Ramos (cell line): ENCODE data around the gene ASCC3.
"Not testable (repeated sequence)": the region's sequence is repeated elsewhere in the genome, so short reads cannot be mapped to it uniquely, and the experiment has no call there.

Experiments used
- in situ Hi-C: fragments of 300-500 bp; cut with MboI; formaldehyde crosslinking; loops from one replicate; pipeline ENCODE4 v1.14.3; 2022; ENCODE audit warnings: low sequenced_read_pairs; ENCODE audit not compliant: unreplicated experiment

The ASCC3 gene

DNA sequence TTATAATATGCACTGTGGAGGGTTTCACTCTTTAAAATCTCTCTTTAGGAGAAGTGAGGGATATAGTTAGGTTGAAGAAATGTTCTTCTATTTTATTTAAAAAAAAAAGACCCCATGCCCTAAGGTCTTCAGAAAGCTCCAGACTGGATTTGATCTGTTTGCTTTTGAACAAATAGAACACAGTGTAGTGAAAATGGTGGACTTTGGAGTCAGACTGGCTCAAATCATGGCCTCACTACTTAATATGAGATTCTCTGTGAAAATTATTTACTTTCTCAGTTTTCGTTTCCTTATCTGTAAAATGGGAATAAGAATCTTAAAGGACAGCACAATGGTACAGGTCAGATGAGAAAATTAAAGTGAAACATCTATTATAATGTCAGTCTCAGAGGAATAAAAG lies 203.9 kb downstream of the ASCC3 start:
- in situ Hi-C loops: no loop called here

DNA sequence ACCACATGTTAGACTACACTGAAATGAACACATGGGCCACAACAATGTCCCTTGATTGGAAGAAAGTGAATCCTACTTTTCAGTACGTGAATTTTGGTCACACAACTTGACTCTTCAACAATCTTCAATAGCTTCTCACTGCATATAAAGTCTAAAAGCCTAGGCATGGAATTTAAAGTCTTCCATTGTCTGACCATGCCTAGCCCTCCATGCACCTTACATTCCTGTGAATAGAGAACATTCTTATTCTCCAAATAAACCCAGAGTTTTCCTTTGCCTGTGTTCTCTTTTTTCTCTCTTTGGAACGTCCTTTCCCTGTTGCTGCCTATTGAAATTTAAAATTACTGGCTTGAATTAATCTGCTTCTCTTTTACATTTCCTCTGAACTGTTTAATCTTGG lies 207.5 kb downstream of the ASCC3 start:
- in situ Hi-C loops: no loop called here

DNA sequence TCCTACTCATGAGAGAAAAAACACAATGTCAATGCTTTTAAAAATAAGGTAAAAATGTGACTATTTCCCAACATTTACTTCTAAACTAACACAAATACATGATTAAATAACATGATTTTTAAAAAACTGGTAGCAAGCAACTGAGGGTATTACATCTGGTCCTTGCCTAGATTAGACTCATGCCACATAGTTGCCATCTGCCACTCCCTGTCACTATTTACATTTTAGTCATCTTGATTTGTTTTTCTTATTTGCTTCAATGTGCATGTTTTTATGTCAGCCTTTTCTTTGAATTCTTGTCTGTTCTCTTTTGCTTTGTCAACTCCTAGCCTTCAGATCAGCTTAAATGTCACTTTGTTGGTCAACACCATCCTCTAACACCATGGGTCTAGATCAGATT lies 209.4 kb downstream of the ASCC3 start:
- in situ Hi-C loops: no loop called here

DNA sequence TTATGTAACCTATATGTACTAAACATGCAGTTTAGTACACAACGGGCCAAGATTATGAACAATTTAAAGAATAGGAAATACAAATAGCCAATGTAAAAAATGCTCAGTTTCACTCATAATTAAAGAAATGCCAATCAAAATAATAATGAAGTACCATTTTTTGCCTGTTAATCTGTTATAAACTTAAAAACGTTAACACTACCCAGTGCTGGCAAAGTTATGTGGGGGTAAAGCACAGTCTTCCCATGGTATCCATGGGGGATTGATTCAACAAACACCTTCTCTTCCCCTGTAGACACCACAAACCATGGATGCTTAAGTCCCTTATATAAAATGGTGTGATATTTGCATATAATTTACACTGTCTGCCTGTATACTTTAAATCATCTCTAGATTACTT lies 211.1 kb downstream of the ASCC3 start:
- in situ Hi-C loops: no loop called here

DNA sequence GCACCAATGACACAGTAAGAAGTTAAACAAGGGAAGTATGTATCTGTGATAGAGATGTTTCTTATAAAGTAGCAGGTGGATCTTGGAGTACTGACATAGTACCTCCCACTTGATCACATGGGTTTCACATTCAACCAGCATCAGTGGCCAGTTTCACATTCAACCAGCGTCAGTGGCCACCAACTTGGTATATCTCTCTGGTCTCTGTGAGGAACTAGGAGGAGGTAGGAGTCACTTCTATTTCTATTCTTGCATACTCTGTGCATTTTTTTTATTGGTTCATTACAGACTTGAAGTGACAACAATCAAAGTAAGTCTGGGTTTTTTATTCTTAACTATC lies 216.1 kb downstream of the ASCC3 start:
- in situ Hi-C loops: loop anchor here (10.0 kb wide), 1 partner anchor 550 kb away; no protein-coding TSS in a partner anchor

DNA sequence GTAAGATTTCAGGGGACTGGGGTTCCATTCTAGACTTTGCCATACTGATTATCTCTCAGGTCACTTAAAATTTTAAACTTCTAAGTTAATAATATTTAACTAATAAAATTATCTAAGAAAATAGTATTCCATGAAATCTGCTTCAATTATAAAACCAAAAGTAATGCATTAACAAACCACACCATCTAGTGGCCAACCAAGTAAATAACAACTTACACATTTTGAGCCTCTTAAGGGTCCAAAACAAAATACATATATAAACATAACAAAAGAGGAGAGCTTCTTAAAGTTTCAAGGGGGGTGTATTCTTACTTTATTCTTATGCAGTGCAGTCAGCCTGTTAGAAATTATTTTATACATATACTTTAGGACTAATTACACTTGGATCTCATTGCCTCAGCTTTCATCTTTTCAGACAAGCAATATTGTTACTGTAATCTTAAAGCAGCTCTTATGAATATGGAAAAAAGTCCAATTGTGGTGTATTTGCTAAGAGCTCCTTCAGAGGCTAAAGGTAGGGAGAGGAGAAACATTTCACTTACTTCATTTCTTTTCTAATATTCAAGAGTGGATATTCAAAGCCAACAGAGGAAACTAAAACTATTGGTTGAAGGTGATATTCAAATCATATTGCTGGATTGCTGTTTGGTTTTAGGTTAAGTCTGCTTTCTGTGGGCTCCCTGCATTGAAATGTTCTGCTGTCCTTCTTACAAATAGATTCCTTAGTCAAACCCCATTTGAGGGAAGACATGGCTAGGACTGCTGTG lies 216.7 kb downstream of the ASCC3 start:
- in situ Hi-C loops: loop anchor here (10.0 kb wide), 1 partner anchor 550 kb away; no protein-coding TSS in a partner anchor

DNA sequence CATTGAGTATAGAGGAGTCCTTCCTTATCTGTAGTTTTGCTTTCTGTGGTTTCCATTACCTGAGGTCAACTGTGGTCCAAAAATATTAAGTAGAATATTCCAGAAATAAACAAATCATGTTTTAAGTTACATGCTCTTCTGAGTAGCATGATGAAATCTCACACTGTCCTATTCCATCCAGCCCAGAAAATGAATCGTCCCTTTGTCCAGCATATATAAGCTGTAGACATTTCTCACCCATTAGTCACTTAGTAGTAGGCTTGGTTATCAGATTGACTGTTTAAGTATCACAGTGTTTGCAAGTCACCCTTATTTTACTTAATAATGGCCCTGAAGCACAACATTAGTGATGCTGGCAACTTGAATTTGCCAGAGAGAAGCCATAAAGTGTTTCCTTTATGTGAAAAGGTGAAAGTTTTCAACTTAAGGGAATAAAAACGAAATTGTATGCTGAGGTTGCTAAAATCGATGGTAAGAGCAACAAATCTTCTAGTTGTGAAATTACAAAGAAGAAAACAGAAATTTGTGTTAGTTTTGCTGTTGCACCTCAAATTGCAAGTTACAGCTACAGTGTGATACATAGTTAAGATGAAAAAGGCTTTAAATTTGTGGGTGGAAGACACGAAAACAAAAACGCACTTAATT lies 217.8 kb downstream of the ASCC3 start:
- in situ Hi-C loops: loop anchor here (10.0 kb wide), 1 partner anchor 549 kb away; no protein-coding TSS in a partner anchor

DNA sequence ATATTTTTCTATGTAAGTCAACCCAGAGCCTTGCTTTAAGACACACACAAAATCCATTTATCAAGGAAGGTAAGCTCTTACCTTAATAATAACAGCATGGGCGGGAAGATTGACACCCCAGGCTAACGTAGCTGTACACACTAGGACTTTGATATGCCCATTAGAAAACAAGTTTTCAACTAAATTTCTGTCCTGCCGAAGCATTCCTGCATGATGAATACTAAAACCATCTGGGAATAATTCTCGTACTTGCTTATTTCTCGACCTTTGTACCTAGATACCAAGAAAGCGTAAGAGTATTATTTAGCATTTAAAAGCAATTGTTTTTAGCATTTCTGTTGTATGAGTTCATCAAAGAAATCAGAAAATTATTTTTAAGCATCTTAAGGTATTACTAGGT lies 218.9 kb downstream of the ASCC3 start:
- in situ Hi-C loops: loop anchor here (10.0 kb wide), 1 partner anchor 547 kb away; no protein-coding TSS in a partner anchor

DNA sequence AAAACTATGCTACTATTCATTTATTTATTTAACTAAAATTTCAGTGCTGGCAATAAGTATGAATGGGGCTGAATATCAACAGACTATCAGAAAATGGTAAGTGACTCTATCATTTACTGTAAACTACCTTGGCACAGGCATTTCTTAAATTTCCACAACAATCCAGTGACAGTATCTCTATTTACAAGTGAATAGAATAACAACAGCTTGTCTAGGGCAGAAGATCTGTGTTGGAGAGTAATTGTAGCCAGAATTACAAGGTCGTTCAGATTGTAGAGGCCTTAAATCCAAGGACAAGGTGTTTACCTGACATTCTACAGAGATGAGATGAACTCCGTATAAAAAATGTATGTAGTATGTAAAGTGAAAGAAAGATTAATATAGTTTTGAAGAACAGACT lies 222.6 kb downstream of the ASCC3 start:
- in situ Hi-C loops: no loop called here

DNA sequence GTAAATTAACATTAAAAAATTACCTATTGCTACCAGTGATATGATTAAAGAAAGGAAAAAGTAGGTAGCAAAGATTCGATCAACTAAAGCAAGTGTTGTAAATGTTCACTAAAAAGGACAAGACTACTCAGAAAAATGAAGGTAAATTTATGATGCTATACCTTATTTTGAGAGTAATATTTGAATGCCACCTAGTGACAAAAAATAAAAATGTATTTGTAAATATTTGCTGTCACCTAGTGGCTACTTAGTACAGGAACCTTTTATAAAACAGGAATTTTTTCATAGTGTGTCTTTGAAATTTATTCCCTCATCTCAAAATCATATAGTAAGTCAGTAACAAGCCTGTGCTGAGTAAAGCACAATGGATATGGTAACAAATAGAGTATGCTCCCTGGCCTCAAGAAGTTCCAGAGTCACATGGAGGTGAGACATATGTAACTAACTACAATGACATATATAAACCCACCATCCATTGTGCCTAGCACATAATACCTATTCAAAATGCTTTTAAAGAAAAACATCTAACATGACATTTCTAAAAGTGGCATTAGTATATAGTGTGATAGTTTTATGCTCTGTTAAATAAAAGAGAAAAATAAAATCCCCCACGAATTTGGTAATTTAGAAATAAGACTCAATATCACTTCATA lies 223.3 kb downstream of the ASCC3 start:
- in situ Hi-C loops: no loop called here

DNA sequence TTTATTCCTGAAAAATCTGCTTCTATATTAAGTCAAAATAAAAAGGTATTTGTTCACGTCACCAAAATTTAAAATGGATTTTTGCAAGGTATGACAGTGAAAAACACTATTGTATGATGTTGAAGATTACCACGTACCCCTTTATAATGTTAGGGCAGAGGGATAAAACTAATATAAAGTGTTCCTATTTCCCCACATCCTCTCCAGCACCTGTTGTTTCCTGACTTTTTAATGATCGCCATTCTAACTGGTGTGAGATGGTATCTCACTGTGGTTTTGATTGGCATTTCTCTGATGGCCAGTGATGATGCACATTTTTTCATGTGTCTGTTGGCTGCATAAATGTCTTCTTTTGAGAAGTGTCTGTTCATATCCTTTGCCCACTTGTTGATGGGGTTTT lies 240.0 kb downstream of the ASCC3 start:
- in situ Hi-C loops: not testable (repeated sequence)

DNA sequence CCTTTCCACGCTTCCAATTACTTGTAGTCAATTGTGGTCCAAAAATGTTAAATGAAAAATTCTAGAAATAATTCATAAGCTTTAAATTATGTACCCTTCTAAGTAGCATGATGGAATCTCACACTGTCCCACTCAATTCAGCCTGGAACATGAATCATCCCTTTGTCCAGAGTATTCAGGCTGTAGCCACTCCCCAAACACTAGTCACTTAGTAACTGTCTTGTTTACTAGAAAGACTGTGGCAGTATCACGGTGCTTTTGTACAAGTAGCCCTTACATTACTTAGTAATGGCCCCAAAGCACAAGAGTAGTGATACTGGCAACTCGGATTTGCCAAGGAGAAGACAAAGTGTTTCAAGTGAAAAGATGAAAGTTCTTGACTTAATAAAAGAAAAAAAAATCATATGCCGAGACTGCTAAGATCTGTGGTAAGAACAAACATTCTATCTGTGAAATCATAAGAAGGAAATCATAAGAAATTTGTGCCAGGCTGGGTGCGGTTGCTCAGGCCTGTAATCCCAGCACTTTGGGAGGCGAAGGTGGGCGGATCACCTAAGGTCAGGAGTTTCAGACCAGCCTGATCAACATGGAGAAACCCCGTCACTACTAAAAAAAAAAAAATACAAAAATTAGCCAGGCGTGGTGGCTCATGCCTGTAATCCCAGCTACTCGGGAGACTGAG lies 247.9 kb downstream of the ASCC3 start:
- in situ Hi-C loops: no loop called here

DNA sequence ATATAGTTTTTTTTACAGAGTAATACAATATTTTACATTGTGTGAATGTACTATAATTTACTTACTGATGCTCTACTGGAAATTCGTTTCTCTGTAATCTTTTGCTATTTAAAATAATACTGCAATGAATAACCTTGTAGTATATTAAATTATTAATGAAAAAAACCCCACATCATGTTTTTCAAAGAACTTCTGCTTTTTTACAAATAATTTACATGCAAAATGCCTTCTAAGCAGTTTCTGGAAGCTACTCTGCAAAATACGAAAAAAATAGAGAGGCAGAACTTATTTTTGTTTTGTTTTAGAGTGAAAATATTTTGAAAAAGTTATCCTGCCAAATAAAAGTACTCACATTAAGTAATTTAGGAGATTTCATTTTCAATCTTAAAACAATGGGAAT lies 250.6 kb downstream of the ASCC3 start:
- in situ Hi-C loops: no loop called here

DNA sequence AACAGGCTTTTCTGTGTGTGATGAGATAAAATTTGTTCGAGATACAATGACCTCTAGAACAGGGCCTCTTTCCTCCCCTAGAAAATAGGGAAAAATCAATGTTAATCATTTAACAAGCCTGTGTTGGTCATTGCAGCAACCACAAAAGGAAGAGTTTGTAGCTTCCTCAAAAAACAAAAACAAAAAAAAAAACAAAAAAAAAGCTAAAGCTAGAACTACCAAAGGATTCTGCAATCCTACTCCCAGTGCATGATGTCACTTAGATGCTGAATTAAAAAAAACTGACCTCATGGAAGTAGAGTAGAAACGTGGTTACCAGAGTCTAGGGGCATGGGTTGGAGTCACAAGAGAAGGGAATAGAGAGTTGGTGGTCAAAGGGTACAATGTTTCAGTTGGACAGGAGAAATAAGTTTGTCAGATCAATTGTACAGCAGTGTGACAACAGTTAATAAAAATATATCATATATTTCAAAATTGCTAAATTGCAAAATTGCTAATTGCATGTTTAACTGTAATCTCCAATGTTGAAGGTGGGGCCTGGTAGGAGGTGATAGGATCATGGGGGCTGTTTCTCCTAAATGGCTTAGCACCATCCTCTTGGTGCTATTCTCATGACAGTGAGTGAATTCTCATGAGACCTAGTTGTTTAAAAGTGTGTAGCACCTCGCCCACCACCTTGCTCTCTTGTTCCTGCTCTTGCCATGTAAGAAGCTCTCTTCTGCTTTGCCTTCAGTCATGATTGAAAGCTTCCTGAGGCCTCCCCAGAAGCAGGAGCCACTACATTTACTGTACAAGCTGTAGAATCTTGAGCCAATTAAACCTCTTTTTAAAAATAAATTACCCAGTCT lies 253.0 kb downstream of the ASCC3 start:
- in situ Hi-C loops: no loop called here

DNA sequence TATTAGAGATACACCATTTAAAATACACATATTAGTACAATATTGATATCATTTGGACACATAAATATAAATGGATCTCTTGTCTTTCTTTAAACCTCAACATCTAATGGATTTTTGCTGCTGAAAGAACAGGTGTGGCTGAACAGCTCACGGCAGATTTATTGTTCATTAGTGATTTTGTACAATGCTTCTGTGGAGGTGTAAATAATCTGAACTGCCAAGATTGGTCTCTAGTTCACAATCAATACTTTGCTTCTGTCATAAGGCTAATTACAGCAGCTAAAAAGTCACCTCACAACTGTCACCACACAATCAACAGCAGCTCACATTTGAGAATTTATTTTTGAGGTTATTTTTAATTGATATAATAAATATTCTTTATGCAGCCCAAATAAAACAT lies 254.4 kb downstream of the ASCC3 start:
- in situ Hi-C loops: no loop called here

DNA sequence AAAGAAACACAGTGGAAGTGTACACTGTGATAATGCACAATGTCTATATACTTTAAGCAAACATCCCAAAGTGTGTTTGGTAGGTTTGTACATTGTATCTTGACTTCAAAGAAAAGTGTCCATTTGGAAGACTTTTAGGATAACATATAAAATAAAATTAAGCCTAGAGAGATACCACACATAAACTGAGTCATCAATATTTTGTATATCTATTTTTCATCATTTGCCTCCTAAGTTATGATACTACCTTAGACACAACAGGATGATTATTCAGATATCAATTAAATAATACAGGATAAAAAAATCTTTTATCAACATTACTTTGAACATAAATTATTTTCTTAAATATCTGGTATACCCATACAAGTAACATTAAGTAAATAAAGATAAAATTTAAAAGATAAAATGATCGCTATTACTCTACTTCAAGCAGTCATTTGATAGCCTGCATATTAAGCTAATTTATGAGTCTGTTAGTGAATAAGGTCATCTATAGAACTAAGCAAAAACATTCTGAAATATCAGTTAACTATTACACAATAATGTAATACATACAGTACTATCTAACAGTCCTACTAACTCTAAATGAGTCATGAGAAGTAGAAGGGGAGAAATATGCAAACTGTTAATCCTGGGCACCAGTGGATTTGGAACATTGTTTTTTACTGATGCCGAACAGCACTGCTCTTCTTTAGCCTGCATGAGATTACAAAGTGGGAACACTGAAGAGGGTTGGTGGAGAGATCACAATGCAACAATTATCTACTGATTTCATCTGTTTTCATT lies 258.0 kb downstream of the ASCC3 start:
- in situ Hi-C loops: no loop called here

DNA sequence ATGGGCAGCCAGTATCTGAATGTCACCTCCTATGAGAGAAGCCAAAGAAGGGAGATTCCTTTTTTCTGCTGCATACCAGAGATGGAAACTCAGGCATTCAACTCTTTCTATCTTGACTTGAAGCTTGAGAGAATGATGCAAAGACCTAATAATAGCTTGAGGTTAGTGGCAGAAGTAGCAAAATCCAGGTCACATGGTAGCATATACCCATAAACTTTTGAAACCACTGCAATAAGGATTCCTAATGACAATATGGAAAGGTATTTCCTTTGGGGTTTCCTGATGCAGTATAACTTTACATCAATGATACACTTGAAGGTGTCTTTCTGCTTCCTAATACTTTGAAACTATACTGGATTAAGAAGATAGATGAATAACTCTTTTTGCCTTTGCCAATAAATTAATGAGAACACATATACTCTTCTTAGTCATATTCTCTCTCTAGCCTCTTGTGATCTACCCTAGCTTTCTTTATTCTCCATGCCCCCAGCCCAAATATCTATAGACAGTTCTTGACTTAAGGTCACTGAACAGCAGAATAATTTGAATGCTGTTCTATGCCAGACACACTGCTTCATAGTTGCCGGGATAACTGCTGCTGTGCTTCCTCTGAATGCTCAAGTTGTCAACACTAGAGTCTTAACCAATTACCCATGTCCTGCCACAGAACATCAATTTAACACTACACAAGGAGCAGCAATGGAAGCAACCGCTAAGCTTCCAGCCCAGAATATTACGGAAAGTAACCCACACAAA lies 260.9 kb downstream of the ASCC3 start:
- in situ Hi-C loops: no loop called here

DNA sequence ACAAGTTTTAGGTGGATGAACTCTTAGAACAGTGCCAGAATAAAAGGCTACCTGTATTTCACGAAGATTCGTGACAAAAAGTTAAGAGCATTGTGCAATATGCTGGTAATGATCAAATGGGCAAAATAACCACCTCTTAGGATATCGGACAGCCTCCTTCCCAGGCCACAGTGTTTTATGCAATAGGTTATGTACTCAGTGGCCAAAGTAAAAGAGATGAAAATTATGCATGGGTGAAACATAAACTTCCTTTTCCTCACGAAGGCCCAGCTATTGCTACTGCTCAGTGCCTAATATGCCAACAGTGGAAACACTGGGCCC lies 262.8 kb downstream of the ASCC3 start:
- in situ Hi-C loops: no loop called here
